Neural cell (in vitro differentiated cells): Measurements from ENCODE around the gene RNF182. TPM values are rescaled to one million over a fixed set of nuclear protein-coding genes. Genes with fewer than 3 reads are reported as not detected.

ENCODE experiments used
- H2AFZ ChIP-seq: fragments of 200-600, 300-800 bp; sonication (generic), shearing (Covaris generic); 2 replicates; pipeline ENCODE4 v1.6.0; 2014; ENCODE audit warnings: low read depth, mild to moderate bottlenecking, antibody characterized with exemption, low read length, moderate library complexity
- H3F3A ChIP-seq: fragments of 200-600 bp; shearing (Covaris generic); 2 replicates; pipeline ENCODE4 v1.6.1; 2016; ENCODE audit warnings: mild to moderate bottlenecking, moderate library complexity, mixed read lengths, antibody characterized with exemption, low read length; ENCODE audit not compliant: insufficient read depth, poor library complexity, severe bottlenecking
- H3K27ac ChIP-seq: fragments of 200-600, 300-800 bp; sonication (generic), shearing (Covaris generic); 2 replicates; pipeline ENCODE4 v1.5.1; 2014; ENCODE audit warnings: mild to moderate bottlenecking, low read length, moderate library complexity
- H3K27me3 ChIP-seq: fragments of 300-800, 200-600 bp; sonication (generic), shearing (Covaris generic); 2 replicates; pipeline ENCODE4 v1.6.0; 2014; ENCODE audit warnings: mild to moderate bottlenecking, low read depth, low read length, moderate library complexity; ENCODE audit not compliant: insufficient read depth
- H3K36me3 ChIP-seq: fragments of 300-800, 200-600 bp; sonication (generic), shearing (Covaris generic); 2 replicates; pipeline ENCODE4 v1.5.1; 2014; ENCODE audit warnings: mild to moderate bottlenecking, antibody characterized with exemption, low read length, moderate library complexity; ENCODE audit not compliant: insufficient read depth
- H3K4me2 ChIP-seq: fragments of 300-800, 200-600 bp; sonication (generic), shearing (Covaris generic); 2 replicates; pipeline ENCODE4 v1.6.0; 2014; ENCODE audit warnings: mild to moderate bottlenecking, low read length
- H3K4me3 ChIP-seq: fragments of 300-800, 200-600 bp; sonication (generic), shearing (Covaris generic); 2 replicates; pipeline ENCODE4 v1.5.1; 2014; ENCODE audit warnings: mild to moderate bottlenecking, low read length, moderate library complexity
- H3K79me2 ChIP-seq: fragments of 200-600 bp; shearing (Covaris generic); replicated peaks from 2 replicates; pipeline ENCODE4 v1.6.0; 2014; ENCODE audit warnings: mild to moderate bottlenecking, low read length, moderate library complexity; ENCODE audit not compliant: insufficient read depth
- H3K9ac ChIP-seq: fragments of 300-800, 200-600 bp; sonication (generic), shearing (Covaris generic); 2 replicates; pipeline ENCODE4 v1.6.1; 2016; ENCODE audit warnings: mild to moderate bottlenecking, low read length, mixed read lengths
- H3K9me2 ChIP-seq: fragments of 200-600 bp; shearing (Covaris generic); 2 replicates; pipeline ENCODE4 v1.6.1; 2016; ENCODE audit warnings: mild to moderate bottlenecking, low read length, mixed read lengths; ENCODE audit not compliant: insufficient read depth
- H3K9me3 ChIP-seq: fragments of 200-600, 300-800 bp; sonication (generic), shearing (Covaris generic); 2 replicates; pipeline ENCODE4 v1.6.1; 2016; ENCODE audit warnings: mild to moderate bottlenecking, mixed run types, low read length, moderate library complexity, mixed read lengths
- H4K20me1 ChIP-seq: fragments of 200-600 bp; shearing (Covaris generic); 2 replicates; pipeline ENCODE4 v1.6.1; 2016; ENCODE audit warnings: mild to moderate bottlenecking, mixed run types; ENCODE audit not compliant: insufficient read depth
- EP300 ChIP-seq: fragments of 450-650 bp; conservative IDR thresholded peaks from 2 replicates; pipeline ENCODE4 v1.6.1; 2014; ENCODE audit warnings: antibody characterized with exemption, mild to moderate bottlenecking, moderate library complexity; ENCODE audit not compliant: poor library complexity, severe bottlenecking
- EZH2 ChIP-seq: fragments of 200-600, 300-800 bp; shearing (Covaris generic), sonication (generic); IDR thresholded peaks from 2 replicates; pipeline ENCODE4 v1.6.1; 2014; ENCODE audit warnings: antibody characterized with exemption, low read length, borderline replicate concordance, mild to moderate bottlenecking; ENCODE audit not compliant: insufficient read depth, poor library complexity, severe bottlenecking
- MXI1 ChIP-seq: fragments of 450-650 bp; conservative IDR thresholded peaks from 2 replicates; pipeline ENCODE4 v1.6.1; 2014; ENCODE audit warnings: antibody characterized with exemption, mild to moderate bottlenecking; ENCODE audit not compliant: poor library complexity, severe bottlenecking
- POLR2AphosphoS5 ChIP-seq: IDR thresholded peaks from 2 replicates; pipeline ENCODE4 v1.6.1; 2012
- RAD21 ChIP-seq: fragments of 450-650 bp; conservative IDR thresholded peaks from 2 replicates; pipeline ENCODE4 v1.6.1; 2014; ENCODE audit warnings: antibody characterized with exemption, mild to moderate bottlenecking, moderate library complexity
- SMC3 ChIP-seq: fragments of 450-650 bp; conservative IDR thresholded peaks from 2 replicates; pipeline ENCODE4 v1.6.1; 2014; ENCODE audit warnings: antibody characterized with exemption, mild to moderate bottlenecking, moderate library complexity; ENCODE audit not compliant: poor library complexity
- TAF1 ChIP-seq: IDR thresholded peaks from 2 replicates; pipeline ENCODE4 v1.6.1; 2012; ENCODE audit warnings: low read depth
- polyA plus RNA-seq: library from polyadenylated mRNA; depleted of rRNA; stranded (reverse); fragments of >200 nt; gene quantifications from 2 replicates; pipeline ENCODE4 v1.2.3, GENCODE V29; 2014
- TF ChIP-seq, protein P1 (sequence below): fragments of 450-650 bp; IDR thresholded peaks from 2 replicates; pipeline ENCODE4 v1.5.1; 2014; ENCODE audit warnings: antibody characterized with exemption, mild to moderate bottlenecking, moderate library complexity; ENCODE audit not compliant: poor library complexity, severe bottlenecking
- TF ChIP-seq, protein P2 (sequence below): IDR thresholded peaks from 2 replicates; pipeline ENCODE4 v1.6.1; 2012; ENCODE audit warnings: borderline replicate concordance

RNF182 gene
- polyA plus RNA-seq, 1 donor from 2014 or later, result 8.0 TPM

DNA sequence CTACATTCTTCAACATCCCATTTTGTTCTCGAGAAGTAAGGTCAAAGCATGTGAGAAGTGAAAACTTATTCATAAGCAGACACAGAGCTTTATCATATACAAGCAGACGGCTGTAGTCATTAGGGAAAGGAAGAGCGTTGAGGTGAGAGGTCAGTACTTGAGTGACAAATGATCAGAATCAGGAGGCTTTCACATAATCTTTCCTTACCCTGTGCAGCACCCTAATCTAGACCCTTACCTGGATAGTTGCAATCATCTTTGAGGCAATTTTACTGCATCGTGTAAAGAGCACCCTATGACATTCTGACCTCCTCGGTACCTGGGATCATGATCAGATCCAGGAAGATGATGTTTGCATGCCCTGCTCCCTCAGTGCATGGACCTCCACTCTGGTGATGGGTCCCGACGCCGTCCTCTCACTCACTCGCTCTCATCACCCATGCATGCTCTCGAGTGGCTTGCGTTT is 62.7 kb downstream of the RNF182 start:
- Histone ChIP-seq H3F3A (no peaks in the 10 kb centered on the region), H3K79me2 (no peaks in the 10 kb centered on the region), H4K20me1 (no peaks in the 10 kb centered on the region), H3K9me2 (no peaks in the 10 kb centered on the region), H3K4me2 (no peak overlapping the region), H3K9ac (no peak overlapping the region), H3K27me3 (no peaks in the 10 kb centered on the region), H2AFZ (no peak overlapping the region), H3K9me3 (no peaks in the 10 kb centered on the region), H3K36me3 (no peaks in the 10 kb centered on the region), H3K4me3 (no peak overlapping the region), H3K27ac (no peak overlapping the region)
- TF ChIP-seq EP300, result no peak
- TF ChIP-seq TAF1, result no peak
- TF ChIP-seq EZH2, result no peak
- TF ChIP-seq POLR2AphosphoS5, result no peak
- TF ChIP-seq, protein P1, sequence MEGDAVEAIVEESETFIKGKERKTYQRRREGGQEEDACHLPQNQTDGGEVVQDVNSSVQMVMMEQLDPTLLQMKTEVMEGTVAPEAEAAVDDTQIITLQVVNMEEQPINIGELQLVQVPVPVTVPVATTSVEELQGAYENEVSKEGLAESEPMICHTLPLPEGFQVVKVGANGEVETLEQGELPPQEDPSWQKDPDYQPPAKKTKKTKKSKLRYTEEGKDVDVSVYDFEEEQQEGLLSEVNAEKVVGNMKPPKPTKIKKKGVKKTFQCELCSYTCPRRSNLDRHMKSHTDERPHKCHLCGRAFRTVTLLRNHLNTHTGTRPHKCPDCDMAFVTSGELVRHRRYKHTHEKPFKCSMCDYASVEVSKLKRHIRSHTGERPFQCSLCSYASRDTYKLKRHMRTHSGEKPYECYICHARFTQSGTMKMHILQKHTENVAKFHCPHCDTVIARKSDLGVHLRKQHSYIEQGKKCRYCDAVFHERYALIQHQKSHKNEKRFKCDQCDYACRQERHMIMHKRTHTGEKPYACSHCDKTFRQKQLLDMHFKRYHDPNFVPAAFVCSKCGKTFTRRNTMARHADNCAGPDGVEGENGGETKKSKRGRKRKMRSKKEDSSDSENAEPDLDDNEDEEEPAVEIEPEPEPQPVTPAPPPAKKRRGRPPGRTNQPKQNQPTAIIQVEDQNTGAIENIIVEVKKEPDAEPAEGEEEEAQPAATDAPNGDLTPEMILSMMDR, result no peak
- TF ChIP-seq, protein P2, sequence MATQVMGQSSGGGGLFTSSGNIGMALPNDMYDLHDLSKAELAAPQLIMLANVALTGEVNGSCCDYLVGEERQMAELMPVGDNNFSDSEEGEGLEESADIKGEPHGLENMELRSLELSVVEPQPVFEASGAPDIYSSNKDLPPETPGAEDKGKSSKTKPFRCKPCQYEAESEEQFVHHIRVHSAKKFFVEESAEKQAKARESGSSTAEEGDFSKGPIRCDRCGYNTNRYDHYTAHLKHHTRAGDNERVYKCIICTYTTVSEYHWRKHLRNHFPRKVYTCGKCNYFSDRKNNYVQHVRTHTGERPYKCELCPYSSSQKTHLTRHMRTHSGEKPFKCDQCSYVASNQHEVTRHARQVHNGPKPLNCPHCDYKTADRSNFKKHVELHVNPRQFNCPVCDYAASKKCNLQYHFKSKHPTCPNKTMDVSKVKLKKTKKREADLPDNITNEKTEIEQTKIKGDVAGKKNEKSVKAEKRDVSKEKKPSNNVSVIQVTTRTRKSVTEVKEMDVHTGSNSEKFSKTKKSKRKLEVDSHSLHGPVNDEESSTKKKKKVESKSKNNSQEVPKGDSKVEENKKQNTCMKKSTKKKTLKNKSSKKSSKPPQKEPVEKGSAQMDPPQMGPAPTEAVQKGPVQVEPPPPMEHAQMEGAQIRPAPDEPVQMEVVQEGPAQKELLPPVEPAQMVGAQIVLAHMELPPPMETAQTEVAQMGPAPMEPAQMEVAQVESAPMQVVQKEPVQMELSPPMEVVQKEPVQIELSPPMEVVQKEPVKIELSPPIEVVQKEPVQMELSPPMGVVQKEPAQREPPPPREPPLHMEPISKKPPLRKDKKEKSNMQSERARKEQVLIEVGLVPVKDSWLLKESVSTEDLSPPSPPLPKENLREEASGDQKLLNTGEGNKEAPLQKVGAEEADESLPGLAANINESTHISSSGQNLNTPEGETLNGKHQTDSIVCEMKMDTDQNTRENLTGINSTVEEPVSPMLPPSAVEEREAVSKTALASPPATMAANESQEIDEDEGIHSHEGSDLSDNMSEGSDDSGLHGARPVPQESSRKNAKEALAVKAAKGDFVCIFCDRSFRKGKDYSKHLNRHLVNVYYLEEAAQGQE, result no peak
- TF ChIP-seq SMC3, result no peak
- TF ChIP-seq MXI1, result no peak
- TF ChIP-seq RAD21, result no peak

DNA sequence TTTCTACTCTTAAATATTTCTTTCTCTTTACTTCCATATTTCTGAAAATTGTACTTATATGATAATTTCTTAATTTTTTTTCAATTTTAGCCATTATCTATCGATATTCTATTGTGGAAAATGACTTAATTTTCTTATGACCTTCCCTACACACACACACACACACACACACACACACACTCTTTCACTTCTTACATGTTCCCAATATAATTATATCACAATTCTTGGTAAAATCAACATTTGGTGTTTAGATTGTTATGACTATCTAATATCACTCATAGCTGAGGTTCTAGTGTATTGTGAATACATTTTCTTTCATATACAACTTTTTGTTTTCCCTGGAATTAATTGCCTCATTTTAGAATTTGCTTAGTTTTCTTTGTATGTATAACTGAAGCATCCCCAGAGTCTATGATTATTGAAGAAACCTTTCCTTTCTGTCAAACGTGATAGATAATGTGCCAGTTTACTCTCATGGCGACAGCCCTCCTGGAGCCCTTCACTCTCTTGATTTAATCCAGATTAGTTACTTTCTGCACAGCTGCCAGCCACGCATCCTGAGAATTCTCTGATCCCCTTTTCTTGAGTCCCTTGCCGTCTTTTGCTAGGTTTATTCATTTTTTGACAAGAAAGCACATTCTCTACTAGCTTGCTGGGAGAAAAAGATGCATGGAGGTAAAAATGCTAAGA is 63.4 kb downstream of the RNF182 start:
- H3K4me2 ChIP-seq, result no peak overlapping the region
- no peaks in the 10 kb centered on the region for H4K20me1 ChIP-seq
- no peaks in the 10 kb centered on the region for H3K9me2 ChIP-seq
- no peaks in the 10 kb centered on the region for H3K9me3 ChIP-seq
- no peaks in the 10 kb centered on the region for H3K36me3 ChIP-seq
- H3K27ac ChIP-seq, result no peak overlapping the region
- no peaks in the 10 kb centered on the region for H3K27me3 ChIP-seq
- no peak overlapping the region for H3K4me3 ChIP-seq
- H3F3A ChIP-seq, result no peaks in the 10 kb centered on the region
- H3K9ac ChIP-seq, result no peak overlapping the region
- TF ChIP-seq SMC3, result no peak
- TF ChIP-seq POLR2AphosphoS5, result peak; percentile 47
- TF ChIP-seq EP300, result peak; percentile 60
- TF ChIP-seq, protein P1, result no peak
- TF ChIP-seq, protein P2, result no peak
- no peaks in the 10 kb centered on the region for H3K79me2 ChIP-seq
- H2AFZ ChIP-seq, result no peak overlapping the region
